LNCaP clone FGC (cell line): ENCODE measurements around the gene ITM2C.

Experiments used
- DNase-seq: peaks from one replicate; pipeline ENCODE4 v3.0.0-alpha.2; 2011; ENCODE audit warnings: low read depth
- H3K4me3 ChIP-seq: 2 replicates; pipeline ENCODE4 v1.5.1; 2011; ENCODE audit warnings: mild to moderate bottlenecking, low read depth, low read length, control low read depth
- CTCF ChIP-seq: IDR thresholded peaks from 2 replicates; pipeline ENCODE4 v1.5.1; 2012; ENCODE audit warnings: mild to moderate bottlenecking; ENCODE audit not compliant: control insufficient read depth, insufficient read depth; ENCODE audit errors: extremely low read depth

ITM2C gene

GRCh38 chr2:230891509-230891908, 26.8 kb downstream of the ITM2C start:
- no peak overlapping the region for H3K4me3 ChIP-seq
- TF ChIP-seq CTCF: no peak
- no peak for DNase-seq

GRCh38 chr2:230893338-230893737, 28.6 kb downstream of the ITM2C start:
- no peak for DNase-seq
- no peak overlapping the region for H3K4me3 ChIP-seq
- TF ChIP-seq CTCF: no peak

- TF ChIP-seq CTCF: no peak
- no peak overlapping the region for H3K4me3 ChIP-seq
- no peak for DNase-seq
Measured at GRCh38 chr2:230893841-230894781, 29.4 kb downstream of the ITM2C start.

GRCh38 chr2:230895536-230896345, 31.0 kb downstream of the ITM2C start:
- no peak for DNase-seq
- TF ChIP-seq CTCF: no peak
- H3K4me3 ChIP-seq: no peak overlapping the region

GRCh38 chr2:230896346-230897115, 31.8 kb downstream of the ITM2C start:
- no peak for DNase-seq
- no peak for TF ChIP-seq CTCF
- H3K4me3 ChIP-seq: no peak overlapping the region

- no peak for TF ChIP-seq CTCF
- H3K4me3 ChIP-seq: no peak overlapping the region
- DNase-seq: no peak
Measured at GRCh38 chr2:230898016-230898712, 33.4 kb downstream of the ITM2C start.
